SU-DHL-6 (cell line): ENCODE measurements around the gene LCE3B.

Source experiments
- EZH2phosphoT487 ChIP-seq: fragments of 200-600 bp; sonication (generic), shearing (Covaris generic); conservative IDR thresholded peaks from 2 replicates; pipeline ENCODE4 v1.6.1; 2018; ENCODE audit warnings: mild to moderate bottlenecking, antibody characterized with exemption, low read length, moderate library complexity, mixed read lengths
- TF ChIP-seq, protein P1 (sequence below): fragments of 200-600 bp; sonication (generic); IDR thresholded peaks from one replicate; pipeline ENCODE4 v1.5.1; 2017; ENCODE audit warnings: antibody characterized with exemption, mild to moderate bottlenecking, low read length, moderate library complexity; ENCODE audit not compliant: insufficient read depth, poor library complexity, severe bottlenecking

GRCh38 chr1:152656459-152656858 is 42.8 kb downstream of the LCE3B start:
- TF ChIP-seq, protein P1, sequence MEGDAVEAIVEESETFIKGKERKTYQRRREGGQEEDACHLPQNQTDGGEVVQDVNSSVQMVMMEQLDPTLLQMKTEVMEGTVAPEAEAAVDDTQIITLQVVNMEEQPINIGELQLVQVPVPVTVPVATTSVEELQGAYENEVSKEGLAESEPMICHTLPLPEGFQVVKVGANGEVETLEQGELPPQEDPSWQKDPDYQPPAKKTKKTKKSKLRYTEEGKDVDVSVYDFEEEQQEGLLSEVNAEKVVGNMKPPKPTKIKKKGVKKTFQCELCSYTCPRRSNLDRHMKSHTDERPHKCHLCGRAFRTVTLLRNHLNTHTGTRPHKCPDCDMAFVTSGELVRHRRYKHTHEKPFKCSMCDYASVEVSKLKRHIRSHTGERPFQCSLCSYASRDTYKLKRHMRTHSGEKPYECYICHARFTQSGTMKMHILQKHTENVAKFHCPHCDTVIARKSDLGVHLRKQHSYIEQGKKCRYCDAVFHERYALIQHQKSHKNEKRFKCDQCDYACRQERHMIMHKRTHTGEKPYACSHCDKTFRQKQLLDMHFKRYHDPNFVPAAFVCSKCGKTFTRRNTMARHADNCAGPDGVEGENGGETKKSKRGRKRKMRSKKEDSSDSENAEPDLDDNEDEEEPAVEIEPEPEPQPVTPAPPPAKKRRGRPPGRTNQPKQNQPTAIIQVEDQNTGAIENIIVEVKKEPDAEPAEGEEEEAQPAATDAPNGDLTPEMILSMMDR = no peak
- TF ChIP-seq EZH2phosphoT487 = no peak
